OCI-LY3 (cell line): Measurements from ENCODE around the gene NAGPA.
"Not testable (repeated sequence)": the region's sequence is repeated elsewhere in the genome, so short reads cannot be mapped to it uniquely, and the experiment has no call there.

Source experiments
- H2AFZ ChIP-seq: fragments of 200-600, 300-600 bp; shearing (Covaris generic); 2 replicates; pipeline ENCODE4 v1.6.0; 2014; ENCODE audit warnings: antibody characterized with exemption, low read depth, low read length
- H3K27ac ChIP-seq: fragments of 200-600, 300-600 bp; sonication (generic); 2 replicates; pipeline ENCODE4 v1.5.1; 2014; ENCODE audit warnings: mild to moderate bottlenecking, low read length, moderate library complexity, mixed read lengths
- H3K27me3 ChIP-seq: fragments of 200-600, 300-600 bp; sonication (generic); 2 replicates; pipeline ENCODE4 v1.6.1; 2014; ENCODE audit warnings: low read depth, low read length, mixed read lengths
- H3K36me3 ChIP-seq: fragments of 200-600, 300-600 bp; sonication (generic); replicated peaks from 2 replicates; pipeline ENCODE3; 2014; ENCODE audit warnings: low read depth, low read length, mixed read lengths
- H3K4me1 ChIP-seq: fragments of 300-600, 200-600 bp; sonication (generic); 2 replicates; pipeline ENCODE4 v1.6.1; 2014; ENCODE audit warnings: low read length, mixed read lengths
- H3K4me2 ChIP-seq: fragments of 200-600, 300-600 bp; sonication (generic); 2 replicates; pipeline ENCODE4 v1.6.1; 2014; ENCODE audit warnings: low read length, mixed read lengths
- H3K4me3 ChIP-seq: fragments of 300-600, 200-600 bp; sonication (generic); 2 replicates; pipeline ENCODE4 v1.5.1; 2014; ENCODE audit warnings: antibody characterized with exemption, mild to moderate bottlenecking, low read length, moderate library complexity
- H3K79me2 ChIP-seq: fragments of 300-600, 200-600 bp; shearing (Covaris generic); 2 replicates; pipeline ENCODE4 v1.6.1; 2014; ENCODE audit warnings: mild to moderate bottlenecking, low read length, mixed read lengths
- H3K9ac ChIP-seq: fragments of 300-600, 200-600 bp; shearing (Covaris generic); 2 replicates; pipeline ENCODE4 v1.6.0; 2014; ENCODE audit warnings: mild to moderate bottlenecking, low read length, moderate library complexity
- H3K9me3 ChIP-seq: fragments of 200-600, 300-600 bp; shearing (Covaris generic); 2 replicates; pipeline ENCODE4 v1.6.1; 2014; ENCODE audit warnings: low read length, mixed read lengths; ENCODE audit not compliant: insufficient read depth
- H4K20me1 ChIP-seq: fragments of 200-600, 300-600 bp; sonication (generic); 2 replicates; pipeline ENCODE4 v1.6.1; 2016; ENCODE audit warnings: low read length, mixed read lengths; ENCODE audit not compliant: insufficient read depth
- CTCF ChIP-seq: fragments of 200-600, 300-600 bp; sonication (generic); IDR thresholded peaks from 2 replicates; pipeline ENCODE4 v1.5.1; 2014; ENCODE audit warnings: antibody characterized with exemption, low read length, low read depth
- EZH2phosphoT487 ChIP-seq: fragments of 200-600 bp; shearing (Covaris generic); IDR thresholded peaks from 2 replicates; pipeline ENCODE4 v1.6.1; 2018; ENCODE audit warnings: antibody characterized with exemption, mixed run types, low read depth

The NAGPA gene

GRCh38 chr16:5033256-5034166 lies at the start of gene NAGPA:
NAGPA (minus strand) TSS chr16:5033935; CDS start chr16:5033914, 21 bp downstream.
- peak within 1 kb of the TSS; percentile 100 for H2AFZ ChIP-seq
- H3K36me3 ChIP-seq, result no peaks in the 10 kb centered on the region
- H3K27me3 ChIP-seq, result no peaks in the 10 kb centered on the region
- H4K20me1 ChIP-seq, result no peaks in the 10 kb centered on the region
- H3K9me3 ChIP-seq, result no peaks in the 10 kb centered on the region
- TF ChIP-seq CTCF, result no peak
- TF ChIP-seq EZH2phosphoT487, result no peak
- peak within 1 kb of the TSS; percentile 93 for H3K4me2 ChIP-seq
- H3K79me2 ChIP-seq, result no peaks in the 10 kb centered on the region
- peak within 1 kb of the TSS; percentile 87 for H3K4me3 ChIP-seq
- peaks cover 12% of the 10 kb centered on the region for H3K4me1 ChIP-seq
- peak within 1 kb of the TSS; percentile 58 for H3K9ac ChIP-seq
- H3K27ac ChIP-seq, result no peak within 1 kb of the TSS

GRCh38 chr16:5080996-5081395 lies 47.3 kb upstream of the NAGPA start:
- H3K4me1 ChIP-seq, result not testable (repeated sequence)

GRCh38 chr16:5080461-5080860 lies 46.7 kb upstream of the NAGPA start:
- not testable (repeated sequence) for H3K36me3 ChIP-seq, H3K4me2 ChIP-seq, H3K9me3 ChIP-seq, H4K20me1 ChIP-seq, H3K27ac ChIP-seq, H2AFZ ChIP-seq, H3K9ac ChIP-seq, H3K27me3 ChIP-seq, H3K79me2 ChIP-seq, H3K4me3 ChIP-seq, H3K4me1 ChIP-seq

More at GRCh38 chr16:5080996-5081395, 47.3 kb upstream of the NAGPA start:
- H3K27me3 ChIP-seq, H4K20me1 ChIP-seq, H3K9me3 ChIP-seq, H3K36me3 ChIP-seq, H3K4me3 ChIP-seq, H3K4me2 ChIP-seq, H3K9ac ChIP-seq, H2AFZ ChIP-seq, H3K27ac ChIP-seq, H3K79me2 ChIP-seq: not testable (repeated sequence)

- peaks cover 8% of the 10 kb centered on the region for H3K36me3 ChIP-seq
- H3K4me2 ChIP-seq, result no peak overlapping the region
Observed at GRCh38 chr16:5078626-5079025, 44.9 kb upstream of the NAGPA start.

More at GRCh38 chr16:5078626-5079025, 44.9 kb upstream of the NAGPA start:
- H4K20me1 ChIP-seq, result no peaks in the 10 kb centered on the region
- H3K4me1 ChIP-seq, result no peaks in the 10 kb centered on the region
- H2AFZ ChIP-seq, result no peak overlapping the region
- TF ChIP-seq EZH2phosphoT487 (no peak), CTCF (no peak)
- H3K27ac ChIP-seq, result no peak overlapping the region
- H3K9ac ChIP-seq, result no peak overlapping the region
- no peaks in the 10 kb centered on the region for H3K9me3 ChIP-seq
- peaks cover 3% of the 10 kb centered on the region for H3K79me2 ChIP-seq
- no peaks in the 10 kb centered on the region for H3K27me3 ChIP-seq
- H3K4me3 ChIP-seq, result no peak overlapping the region
